ENCODE data around the gene CWF19L2. TPM values are rescaled to one million over a fixed set of nuclear protein-coding genes. Genes with fewer than 3 reads are reported as not detected.

CWF19L2 gene
- total RNA-seq, 1 experiment from 2014 or later: 7.0 TPM

DNA sequence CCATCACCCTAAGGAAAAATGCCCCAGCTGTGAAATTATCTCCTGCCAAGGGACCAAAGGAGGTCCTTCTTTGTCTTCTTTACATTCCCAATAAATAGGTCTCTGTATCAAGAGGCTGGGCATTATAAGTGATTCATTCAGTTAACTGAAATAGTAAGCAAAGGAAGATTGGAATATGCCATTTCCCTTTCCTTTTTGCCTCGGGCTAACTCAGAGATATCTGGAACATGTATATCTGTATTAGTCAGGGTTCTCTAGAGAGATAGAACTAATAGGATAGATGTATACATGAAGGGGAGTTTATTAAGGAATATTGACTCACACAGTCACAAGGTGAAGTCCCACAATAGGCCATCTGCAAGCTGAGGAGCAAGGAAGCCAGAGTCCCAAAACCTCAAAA lies 15.3 kb upstream of the CWF19L2 start:
- Histone ChIP-seq H3K4me2 (ENCODE audit: low read length) (no peak overlapping the region), H4K20me1 (ENCODE audit: insufficient read depth) (no peaks in the 10 kb centered on the region), H3K4me3 (replicated peaks in 1 of 2; ENCODE audit: low read depth in 1 of 2, low read length in 2 of 2) (no peak overlapping the region), H3K9me2 (ENCODE audit: insufficient read depth) (no peaks in the 10 kb centered on the region), H3K9ac (ENCODE audit: low read length) (no peak overlapping the region), H3K9me3 (ENCODE audit: control insufficient read depth in 1 of 2, insufficient read depth in 1 of 2, low read depth in 1 of 2, low read length in 2 of 2) (no peaks in the 10 kb centered on the region), H3K79me2 (ENCODE audit: insufficient read depth, low read length) (no peaks in the 10 kb centered on the region), H3K27ac (ENCODE audit: low read depth, low read length) (no peak overlapping the region), H3K4me1 (ENCODE audit: control insufficient read depth in 1 of 2, insufficient read depth in 2 of 2, low read length in 2 of 2) (no peaks in the 10 kb centered on the region), H3K36me3 (ENCODE audit: control insufficient read depth in 1 of 2, insufficient read depth in 2 of 2, low read length in 2 of 2) (no peaks in the 10 kb centered on the region), H2AFZ (ENCODE audit: low read depth, low read length, poor library complexity, severe bottlenecking) (no peak overlapping the region), H3K27me3 (ENCODE audit: insufficient read depth, low read length) (peaks cover 8% of the 10 kb centered on the region; the same call in 1 of the 2 replicates)
- POLR2A ChIA-PET: no interaction called here
- RAD21 ChIA-PET (ENCODE audit: low non-redundant PET in 1 of 2, low total read pairs in 2 of 2, uncharacterized antibody in 2 of 2, unreplicated experiment in 2 of 2): no interaction called here
- intact Hi-C loops (cut with micrococcal nuclease): no loop called here
- CTCF ChIA-PET: no interaction called here
- ATAC-seq: no peak
- TF ChIP-seq, protein P1, sequence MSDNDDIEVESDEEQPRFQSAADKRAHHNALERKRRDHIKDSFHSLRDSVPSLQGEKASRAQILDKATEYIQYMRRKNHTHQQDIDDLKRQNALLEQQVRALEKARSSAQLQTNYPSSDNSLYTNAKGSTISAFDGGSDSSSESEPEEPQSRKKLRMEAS (IDR thresholded peaks at IDR 0.05): no peak
- TF ChIP-seq RAD21 (IDR thresholded peaks at IDR 0.05; ENCODE audit: low read depth): no peak
- TF ChIP-seq, protein P2, sequence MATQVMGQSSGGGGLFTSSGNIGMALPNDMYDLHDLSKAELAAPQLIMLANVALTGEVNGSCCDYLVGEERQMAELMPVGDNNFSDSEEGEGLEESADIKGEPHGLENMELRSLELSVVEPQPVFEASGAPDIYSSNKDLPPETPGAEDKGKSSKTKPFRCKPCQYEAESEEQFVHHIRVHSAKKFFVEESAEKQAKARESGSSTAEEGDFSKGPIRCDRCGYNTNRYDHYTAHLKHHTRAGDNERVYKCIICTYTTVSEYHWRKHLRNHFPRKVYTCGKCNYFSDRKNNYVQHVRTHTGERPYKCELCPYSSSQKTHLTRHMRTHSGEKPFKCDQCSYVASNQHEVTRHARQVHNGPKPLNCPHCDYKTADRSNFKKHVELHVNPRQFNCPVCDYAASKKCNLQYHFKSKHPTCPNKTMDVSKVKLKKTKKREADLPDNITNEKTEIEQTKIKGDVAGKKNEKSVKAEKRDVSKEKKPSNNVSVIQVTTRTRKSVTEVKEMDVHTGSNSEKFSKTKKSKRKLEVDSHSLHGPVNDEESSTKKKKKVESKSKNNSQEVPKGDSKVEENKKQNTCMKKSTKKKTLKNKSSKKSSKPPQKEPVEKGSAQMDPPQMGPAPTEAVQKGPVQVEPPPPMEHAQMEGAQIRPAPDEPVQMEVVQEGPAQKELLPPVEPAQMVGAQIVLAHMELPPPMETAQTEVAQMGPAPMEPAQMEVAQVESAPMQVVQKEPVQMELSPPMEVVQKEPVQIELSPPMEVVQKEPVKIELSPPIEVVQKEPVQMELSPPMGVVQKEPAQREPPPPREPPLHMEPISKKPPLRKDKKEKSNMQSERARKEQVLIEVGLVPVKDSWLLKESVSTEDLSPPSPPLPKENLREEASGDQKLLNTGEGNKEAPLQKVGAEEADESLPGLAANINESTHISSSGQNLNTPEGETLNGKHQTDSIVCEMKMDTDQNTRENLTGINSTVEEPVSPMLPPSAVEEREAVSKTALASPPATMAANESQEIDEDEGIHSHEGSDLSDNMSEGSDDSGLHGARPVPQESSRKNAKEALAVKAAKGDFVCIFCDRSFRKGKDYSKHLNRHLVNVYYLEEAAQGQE (IDR thresholded peaks at IDR 0.05; ENCODE audit: low read depth): no peak
- no peak for TF ChIP-seq ZFX (IDR thresholded peaks at IDR 0.05)
- TF ChIP-seq, protein P3, sequence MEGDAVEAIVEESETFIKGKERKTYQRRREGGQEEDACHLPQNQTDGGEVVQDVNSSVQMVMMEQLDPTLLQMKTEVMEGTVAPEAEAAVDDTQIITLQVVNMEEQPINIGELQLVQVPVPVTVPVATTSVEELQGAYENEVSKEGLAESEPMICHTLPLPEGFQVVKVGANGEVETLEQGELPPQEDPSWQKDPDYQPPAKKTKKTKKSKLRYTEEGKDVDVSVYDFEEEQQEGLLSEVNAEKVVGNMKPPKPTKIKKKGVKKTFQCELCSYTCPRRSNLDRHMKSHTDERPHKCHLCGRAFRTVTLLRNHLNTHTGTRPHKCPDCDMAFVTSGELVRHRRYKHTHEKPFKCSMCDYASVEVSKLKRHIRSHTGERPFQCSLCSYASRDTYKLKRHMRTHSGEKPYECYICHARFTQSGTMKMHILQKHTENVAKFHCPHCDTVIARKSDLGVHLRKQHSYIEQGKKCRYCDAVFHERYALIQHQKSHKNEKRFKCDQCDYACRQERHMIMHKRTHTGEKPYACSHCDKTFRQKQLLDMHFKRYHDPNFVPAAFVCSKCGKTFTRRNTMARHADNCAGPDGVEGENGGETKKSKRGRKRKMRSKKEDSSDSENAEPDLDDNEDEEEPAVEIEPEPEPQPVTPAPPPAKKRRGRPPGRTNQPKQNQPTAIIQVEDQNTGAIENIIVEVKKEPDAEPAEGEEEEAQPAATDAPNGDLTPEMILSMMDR (IDR thresholded peaks at IDR 0.05 in 2 of 3, conservative IDR thresholded peaks at IDR 0.05 in 1 of 3; ENCODE audit: borderline replicate concordance in 1 of 3, insufficient read depth in 1 of 3, low read depth in 2 of 3, low read length in 2 of 3): no peak
- TF ChIP-seq, protein P4, sequence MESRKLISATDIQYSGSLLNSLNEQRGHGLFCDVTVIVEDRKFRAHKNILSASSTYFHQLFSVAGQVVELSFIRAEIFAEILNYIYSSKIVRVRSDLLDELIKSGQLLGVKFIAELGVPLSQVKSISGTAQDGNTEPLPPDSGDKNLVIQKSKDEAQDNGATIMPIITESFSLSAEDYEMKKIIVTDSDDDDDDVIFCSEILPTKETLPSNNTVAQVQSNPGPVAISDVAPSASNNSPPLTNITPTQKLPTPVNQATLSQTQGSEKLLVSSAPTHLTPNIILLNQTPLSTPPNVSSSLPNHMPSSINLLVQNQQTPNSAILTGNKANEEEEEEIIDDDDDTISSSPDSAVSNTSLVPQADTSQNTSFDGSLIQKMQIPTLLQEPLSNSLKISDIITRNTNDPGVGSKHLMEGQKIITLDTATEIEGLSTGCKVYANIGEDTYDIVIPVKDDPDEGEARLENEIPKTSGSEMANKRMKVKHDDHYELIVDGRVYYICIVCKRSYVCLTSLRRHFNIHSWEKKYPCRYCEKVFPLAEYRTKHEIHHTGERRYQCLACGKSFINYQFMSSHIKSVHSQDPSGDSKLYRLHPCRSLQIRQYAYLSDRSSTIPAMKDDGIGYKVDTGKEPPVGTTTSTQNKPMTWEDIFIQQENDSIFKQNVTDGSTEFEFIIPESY (IDR thresholded peaks at IDR 0.05; ENCODE audit: extremely low read depth, insufficient replicate concordance, low read length): no peak
- TF ChIP-seq EGR1 (IDR thresholded peaks at IDR 0.05; ENCODE audit: low read depth): no peak
- no peak for TF ChIP-seq ZNF274 (IDR thresholded peaks at IDR 0.05; ENCODE audit: low read depth, low read length)
- TF ChIP-seq, protein P5, sequence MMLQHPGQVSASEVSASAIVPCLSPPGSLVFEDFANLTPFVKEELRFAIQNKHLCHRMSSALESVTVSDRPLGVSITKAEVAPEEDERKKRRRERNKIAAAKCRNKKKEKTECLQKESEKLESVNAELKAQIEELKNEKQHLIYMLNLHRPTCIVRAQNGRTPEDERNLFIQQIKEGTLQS (IDR thresholded peaks at IDR 0.05): no peak
- no TSS peak for BruUV-seq (replicated peaks)
- DNase-seq (ENCODE audit: low read depth, low spot score): no peak

Measured in HCT116 (cell line).